ENCODE measurements around the gene EVC.

The EVC gene

DNA sequence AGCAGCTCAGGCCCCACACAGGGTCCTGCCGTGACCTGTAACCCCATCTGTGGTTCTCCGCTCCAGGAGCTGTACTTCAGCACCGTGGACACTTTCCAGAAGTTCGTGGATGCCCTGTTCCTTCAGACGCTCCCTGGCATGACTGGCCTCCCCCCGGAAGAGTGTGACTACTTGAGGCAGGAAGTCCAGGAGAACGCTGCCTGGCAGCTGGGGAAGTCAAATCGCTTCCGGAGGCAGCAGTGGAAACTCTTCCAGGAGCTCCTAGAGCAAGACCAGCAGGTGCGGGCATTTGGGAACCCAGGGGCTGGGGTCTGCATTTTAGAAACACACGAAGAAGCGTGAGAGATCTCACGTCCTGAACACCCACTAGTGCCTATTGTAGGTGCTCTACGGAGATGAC is 72.5 kb downstream of the EVC start:
- in situ Hi-C loops (cut with MboI; ENCODE audit: low sequenced_read_pairs) = loop anchor here (25.0 kb wide), 1 partner anchor 796 kb away; no protein-coding TSS in a partner anchor

DNA sequence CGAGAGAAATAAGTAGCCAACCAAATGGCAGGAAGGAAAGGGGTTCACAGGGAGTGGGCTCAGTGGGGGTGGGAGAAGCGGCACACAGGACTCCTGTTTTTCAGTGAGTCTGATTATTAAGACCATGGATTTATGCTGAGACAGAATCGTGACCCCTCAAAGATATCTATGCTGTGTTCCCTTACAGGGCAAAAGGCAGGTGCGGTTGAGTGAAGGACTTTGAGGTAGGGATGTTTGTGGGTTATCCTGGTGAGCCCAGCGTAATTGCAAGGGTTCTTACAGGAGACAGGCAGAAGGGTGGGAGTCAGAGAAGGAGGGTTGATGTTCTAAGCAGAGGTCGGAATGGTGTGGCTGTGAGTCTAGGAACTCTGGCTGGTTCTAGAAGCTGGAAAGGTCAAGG is 73.0 kb downstream of the EVC start:
- in situ Hi-C loops (cut with MboI; ENCODE audit: low sequenced_read_pairs) = loop anchor here (25.0 kb wide), 1 partner anchor 797 kb away; no protein-coding TSS in a partner anchor

DNA sequence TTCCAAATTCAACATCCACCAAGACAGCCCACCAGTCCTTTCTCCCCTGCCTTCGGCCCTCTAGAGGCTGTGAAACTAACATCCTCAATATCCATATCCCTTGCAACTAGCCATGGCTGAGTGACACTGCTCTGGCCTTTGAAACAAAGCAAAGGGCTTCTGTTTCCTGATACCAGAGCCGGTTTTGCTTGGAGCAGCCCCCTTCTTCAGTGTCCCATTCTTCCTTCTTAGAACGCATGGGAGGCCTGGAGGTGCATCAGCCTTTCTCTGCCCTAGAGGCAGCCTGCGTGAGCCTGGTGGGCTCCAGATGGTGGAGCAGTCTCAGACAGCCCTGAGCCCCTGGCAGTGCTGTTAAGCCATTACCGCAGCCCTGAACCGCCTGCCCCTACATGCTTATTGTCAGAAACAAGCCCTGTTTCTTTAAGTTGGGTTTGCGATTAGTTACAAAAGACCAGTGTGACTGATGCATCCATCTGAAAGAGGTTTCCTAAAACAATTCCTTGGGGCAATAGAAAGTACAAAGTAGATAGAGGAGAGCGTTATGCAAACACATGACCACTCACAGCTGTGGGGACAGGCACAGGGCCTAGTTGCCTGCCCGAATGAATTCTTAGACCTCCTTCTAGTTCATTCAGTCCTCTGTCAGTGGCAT is 74.1 kb downstream of the EVC start:
- in situ Hi-C loops (cut with MboI; ENCODE audit: low sequenced_read_pairs) = loop anchor here (25.0 kb wide), 1 partner anchor 798 kb away; no protein-coding TSS in a partner anchor

DNA sequence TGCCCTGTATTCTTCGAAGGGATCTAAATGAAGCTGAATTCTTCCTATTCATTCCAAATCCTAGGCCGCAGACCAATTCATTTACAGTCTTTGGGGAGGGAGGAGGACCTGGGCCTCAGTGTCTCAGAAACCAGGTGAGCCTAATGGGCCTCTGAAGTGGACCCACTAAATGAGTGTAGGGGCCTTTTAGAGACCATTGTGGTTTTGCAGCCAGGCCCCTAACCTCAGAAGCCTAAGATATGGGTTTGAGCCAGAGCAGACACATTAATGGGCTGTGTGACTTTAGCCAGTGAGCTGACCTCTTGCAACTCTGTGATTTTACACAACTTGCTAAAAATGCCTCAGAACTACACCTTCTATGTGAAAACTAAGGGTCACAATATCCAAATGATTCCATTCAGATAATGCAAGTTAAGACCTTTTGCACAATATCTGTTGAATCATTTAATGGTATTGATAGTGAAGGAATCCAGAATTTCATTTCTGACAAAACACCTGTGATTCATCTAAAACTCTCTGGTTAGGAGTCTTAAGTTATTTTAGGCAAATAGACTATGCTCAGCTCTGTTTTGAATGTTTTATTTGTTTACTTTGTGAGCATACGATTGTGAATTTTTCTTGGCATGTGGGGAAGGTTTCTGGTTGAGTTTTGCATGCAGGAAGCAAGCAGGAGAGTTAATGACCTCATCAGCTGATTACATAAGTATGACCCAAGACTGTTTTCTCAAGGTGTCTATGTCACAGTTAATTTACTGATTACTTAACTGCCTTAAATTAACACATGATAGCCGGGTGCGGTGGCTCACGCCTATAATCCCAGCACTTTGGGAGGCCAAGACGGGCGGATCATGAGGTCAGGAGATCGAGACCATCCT is 75.0 kb downstream of the EVC start:
- in situ Hi-C loops (cut with MboI; ENCODE audit: low sequenced_read_pairs) = loop anchor here (25.0 kb wide), 1 partner anchor 799 kb away; no protein-coding TSS in a partner anchor

DNA sequence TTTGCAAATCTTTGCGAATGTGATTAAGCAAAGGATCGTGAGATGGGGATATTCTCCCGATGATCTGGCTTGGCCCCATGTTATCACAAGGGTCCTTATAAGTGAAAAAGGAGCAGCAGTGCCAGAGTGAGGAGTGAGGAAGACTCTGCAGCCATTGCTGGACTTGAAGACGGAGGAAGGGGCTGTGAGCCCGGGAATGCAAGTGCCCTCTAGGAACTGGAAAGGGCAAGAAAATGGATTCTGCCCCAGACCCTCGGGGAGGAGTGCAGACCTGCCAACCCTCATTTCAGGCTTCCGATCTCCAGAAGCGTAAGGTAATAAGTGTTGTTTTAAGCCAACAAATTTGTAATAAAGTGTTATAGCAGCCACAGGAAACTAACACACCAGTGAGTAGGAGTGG is 76.3 kb downstream of the EVC start:
- in situ Hi-C loops (cut with MboI; ENCODE audit: low sequenced_read_pairs) = loop anchor here (25.0 kb wide), 1 partner anchor 800 kb away; no protein-coding TSS in a partner anchor

DNA sequence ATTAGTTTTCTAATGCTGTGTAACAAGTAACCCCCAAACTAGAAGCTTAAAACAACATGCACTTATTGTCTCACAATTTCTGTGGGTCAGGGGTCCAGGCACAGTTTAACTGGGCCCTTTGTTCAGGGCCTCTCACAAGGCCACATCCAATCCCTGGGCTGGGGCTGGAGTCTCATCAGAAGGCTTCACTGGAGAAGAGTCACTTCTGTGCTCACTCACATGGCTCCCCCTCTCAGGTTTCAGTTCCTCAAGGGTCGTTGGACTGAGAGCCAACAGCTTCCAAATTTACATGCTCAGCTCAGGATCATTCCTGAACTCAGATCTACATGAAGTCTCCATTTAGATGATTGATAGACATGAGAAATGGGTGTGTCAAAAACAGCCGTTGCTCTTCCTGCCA is 77.1 kb downstream of the EVC start:
- in situ Hi-C loops (cut with MboI; ENCODE audit: low sequenced_read_pairs) = loop anchor here (25.0 kb wide), 1 partner anchor 801 kb away; no protein-coding TSS in a partner anchor

DNA sequence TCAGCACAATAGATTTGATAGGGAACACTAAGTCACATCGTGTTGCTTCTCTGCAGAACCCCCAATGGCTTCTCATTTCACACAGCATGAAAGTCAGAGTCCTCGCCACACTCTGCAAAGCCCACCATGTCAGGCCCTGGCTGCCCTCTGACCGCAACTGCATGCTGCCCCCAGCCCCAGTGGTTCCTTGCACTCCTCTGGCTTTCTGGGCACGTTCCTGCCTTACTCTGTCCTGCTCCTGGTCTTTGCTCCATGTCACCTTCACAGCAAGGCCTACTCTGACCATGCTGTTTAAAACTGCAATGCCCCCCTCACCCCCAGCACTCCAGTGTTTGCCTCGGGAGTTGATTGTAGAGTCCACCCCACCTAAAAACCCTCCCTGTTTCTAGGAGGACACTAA is 78.1 kb downstream of the EVC start:
- in situ Hi-C loops (cut with MboI; ENCODE audit: low sequenced_read_pairs) = loop anchor here (25.0 kb wide), 1 partner anchor 802 kb away; no protein-coding TSS in a partner anchor

DNA sequence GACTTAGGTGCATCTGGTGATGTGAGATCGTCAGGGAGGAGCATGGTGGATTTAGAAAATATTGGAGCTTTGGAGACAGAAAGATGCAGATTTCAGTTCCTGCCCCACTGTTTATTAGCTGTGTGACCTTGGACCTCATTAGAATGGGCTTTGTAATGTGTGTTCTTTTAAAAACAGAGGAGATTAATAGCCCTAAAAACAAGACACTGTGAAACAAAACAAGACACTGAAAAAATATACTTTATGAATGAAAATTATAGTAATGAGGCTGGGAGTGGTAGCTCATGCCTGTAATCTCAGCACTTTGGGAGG is 79.5 kb downstream of the EVC start:
- in situ Hi-C loops (cut with MboI; ENCODE audit: low sequenced_read_pairs) = loop anchor here (25.0 kb wide), 1 partner anchor 803 kb away; no protein-coding TSS in a partner anchor

DNA sequence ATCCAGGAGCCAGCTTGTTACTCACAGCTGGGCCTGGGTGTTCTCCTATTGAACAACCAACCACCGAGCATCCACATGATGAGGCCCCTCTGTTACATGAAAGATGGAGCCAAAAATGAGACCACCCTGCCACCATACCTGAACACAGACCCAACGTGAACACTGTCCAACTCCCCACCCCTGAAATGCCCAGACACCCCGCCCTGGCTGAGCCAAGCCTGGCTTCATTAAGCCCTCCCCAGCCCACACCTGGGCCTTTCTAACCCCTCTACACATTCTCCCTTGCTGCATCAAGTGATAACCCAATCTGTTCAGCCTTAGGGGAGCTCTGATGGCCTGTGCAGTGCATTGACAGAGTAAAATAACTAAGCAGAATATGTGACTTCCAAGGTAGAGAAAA is 80.7 kb downstream of the EVC start:
- in situ Hi-C loops (cut with MboI; ENCODE audit: low sequenced_read_pairs) = loop anchor here (25.0 kb wide), 1 partner anchor 804 kb away; no protein-coding TSS in a partner anchor

DNA sequence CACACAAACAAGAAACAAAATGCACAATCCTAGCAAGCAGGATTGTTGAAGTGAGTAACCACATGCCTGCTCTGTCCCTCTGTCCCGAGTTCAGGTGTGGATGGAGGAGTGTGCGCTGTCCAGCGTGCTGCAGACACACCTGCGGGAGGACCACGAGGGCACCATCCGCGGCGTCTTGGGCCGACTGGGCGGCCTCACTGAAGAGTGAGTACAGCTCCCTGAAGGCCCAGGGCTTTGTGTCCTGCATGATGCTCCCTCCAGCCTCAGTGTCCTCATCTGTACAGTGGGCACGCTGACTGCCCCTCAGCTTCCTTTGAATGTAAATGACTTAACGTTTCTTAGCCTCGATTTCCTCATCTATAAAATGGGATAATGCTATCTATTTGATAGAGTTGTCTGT is 82.5 kb downstream of the EVC start:
- in situ Hi-C loops (cut with MboI; ENCODE audit: low sequenced_read_pairs) = loop anchor here (25.0 kb wide), 1 partner anchor 806 kb away; no protein-coding TSS in a partner anchor

DNA sequence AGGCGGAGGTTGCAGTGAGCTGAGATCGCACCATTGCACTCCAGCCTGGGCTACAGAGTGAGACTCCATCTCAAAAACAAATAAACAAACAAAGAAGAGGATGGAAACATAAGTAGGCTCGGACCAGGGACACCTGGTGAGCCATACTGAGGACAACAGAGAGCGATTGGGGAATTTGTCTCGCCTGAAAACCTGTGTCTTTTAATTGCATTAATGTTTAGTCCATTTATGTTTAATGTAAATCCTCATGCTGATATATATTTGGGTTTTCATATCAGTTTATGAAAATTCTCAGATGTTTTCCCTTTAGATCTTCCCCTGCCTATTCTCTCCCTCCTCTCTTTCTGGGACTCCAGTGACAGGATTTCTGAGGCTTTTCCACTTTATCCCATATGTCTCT is 84.6 kb downstream of the EVC start:
- in situ Hi-C loops (cut with MboI; ENCODE audit: low sequenced_read_pairs) = loop anchor here (25.0 kb wide), 1 partner anchor 808 kb away; no protein-coding TSS in a partner anchor

DNA sequence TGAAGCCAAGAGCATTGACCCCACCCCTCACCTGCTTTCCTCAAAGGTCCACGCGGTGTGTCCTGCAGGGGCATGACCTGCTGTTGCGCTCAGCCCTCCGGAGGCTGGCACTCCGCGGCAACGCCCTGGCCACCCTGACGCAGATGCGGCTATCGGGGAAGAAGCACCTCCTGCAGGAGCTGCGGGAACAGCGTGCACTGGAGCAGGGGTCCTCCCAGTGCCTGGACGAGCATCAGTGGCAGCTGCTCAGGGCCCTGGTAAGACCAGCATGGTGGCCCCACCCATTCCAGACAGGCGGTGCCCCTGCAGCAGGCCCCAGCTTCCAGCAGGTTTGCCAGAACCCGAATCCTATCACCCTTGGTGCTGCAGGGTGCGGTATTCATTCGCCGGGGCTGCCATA is 86.0 kb downstream of the EVC start:
- in situ Hi-C loops (cut with MboI; ENCODE audit: low sequenced_read_pairs) = loop anchor here (25.0 kb wide), 1 partner anchor 810 kb away; no protein-coding TSS in a partner anchor

DNA sequence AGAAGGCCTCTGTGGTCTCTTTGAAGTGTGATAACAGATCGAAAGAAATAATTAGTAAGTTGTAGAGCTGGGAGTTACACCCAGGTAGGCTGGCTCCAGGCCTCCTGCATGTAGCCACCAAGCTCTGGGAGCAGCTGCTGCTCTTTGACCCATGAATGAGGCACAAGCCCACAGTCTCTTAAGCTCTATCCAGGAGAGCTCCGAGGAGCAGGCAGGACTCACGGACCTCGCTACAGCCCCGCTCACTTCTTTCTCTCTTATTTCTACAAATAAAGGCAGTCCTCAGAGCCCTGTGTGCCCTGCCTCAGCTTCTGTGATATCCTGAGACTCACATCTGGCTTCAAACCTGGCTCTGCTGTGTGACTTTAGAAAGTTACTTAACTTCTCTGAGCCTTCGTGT is 86.9 kb downstream of the EVC start:
- in situ Hi-C loops (cut with MboI; ENCODE audit: low sequenced_read_pairs) = loop anchor here (25.0 kb wide), 1 partner anchor 811 kb away; no protein-coding TSS in a partner anchor

DNA sequence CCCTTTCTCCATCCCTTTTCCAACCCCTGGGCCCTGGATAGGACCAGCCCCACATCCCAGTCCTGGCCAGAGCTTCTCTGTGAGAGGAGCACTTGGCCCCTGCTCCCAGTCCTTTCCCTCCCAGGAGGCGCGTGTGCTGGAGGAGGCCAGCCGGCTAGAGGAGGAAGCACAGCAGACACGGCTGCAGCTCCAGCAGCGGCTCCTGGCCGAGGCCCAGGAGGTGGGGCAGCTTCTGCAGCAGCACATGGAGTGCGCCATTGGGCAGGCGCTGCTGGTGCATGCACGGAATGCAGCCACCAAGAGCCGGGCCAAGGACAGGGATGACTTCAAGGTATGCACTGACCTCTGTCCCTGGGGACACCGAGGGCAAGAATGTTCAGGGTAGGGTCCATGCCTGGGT is 87.5 kb downstream of the EVC start:
- in situ Hi-C loops (cut with MboI; ENCODE audit: low sequenced_read_pairs) = loop anchor here (25.0 kb wide), 1 partner anchor 811 kb away; no protein-coding TSS in a partner anchor

DNA sequence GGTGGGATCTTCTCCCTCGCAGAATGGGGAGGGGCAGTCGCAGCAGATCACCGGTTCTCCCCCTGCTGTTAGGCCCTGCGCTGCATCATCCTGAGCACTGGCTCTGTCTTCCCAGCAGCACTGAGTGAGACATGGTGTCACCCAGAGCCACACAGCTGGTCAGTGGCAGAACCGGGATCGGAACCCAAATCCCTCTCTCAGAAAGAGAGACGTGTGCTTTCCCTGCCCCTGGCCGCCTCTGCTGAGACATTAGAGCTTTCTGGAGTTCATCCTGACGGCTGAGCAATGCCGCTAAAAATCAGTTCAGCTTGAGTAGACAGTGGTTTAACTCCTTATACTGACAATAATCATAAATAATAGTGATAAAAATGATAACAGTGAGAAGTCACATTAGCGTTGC is 87.9 kb downstream of the EVC start:
- in situ Hi-C loops (cut with MboI; ENCODE audit: low sequenced_read_pairs) = loop anchor here (25.0 kb wide), 1 partner anchor 812 kb away; no protein-coding TSS in a partner anchor

DNA sequence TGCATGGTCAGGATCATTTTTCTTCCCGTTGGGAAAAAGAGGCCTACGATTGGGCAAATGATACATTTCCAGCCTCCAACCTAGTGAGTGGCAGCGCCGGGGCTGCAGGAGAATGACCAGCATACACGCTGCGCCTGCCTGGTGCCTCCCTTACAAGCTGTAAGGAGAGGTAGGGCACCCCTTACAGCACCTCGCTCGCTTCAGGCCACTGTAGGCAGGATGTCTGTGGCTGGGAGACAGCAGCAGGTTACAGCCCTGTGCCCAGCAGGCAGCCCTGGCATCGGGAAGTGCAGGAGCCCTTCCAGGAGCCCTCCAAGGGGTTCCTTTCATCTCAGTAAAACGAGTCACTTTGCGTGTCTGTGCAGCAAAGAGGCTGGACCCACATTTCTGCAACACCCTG is 88.4 kb downstream of the EVC start:
- in situ Hi-C loops (cut with MboI; ENCODE audit: low sequenced_read_pairs) = loop anchor here (25.0 kb wide), 1 partner anchor 812 kb away; no protein-coding TSS in a partner anchor

DNA sequence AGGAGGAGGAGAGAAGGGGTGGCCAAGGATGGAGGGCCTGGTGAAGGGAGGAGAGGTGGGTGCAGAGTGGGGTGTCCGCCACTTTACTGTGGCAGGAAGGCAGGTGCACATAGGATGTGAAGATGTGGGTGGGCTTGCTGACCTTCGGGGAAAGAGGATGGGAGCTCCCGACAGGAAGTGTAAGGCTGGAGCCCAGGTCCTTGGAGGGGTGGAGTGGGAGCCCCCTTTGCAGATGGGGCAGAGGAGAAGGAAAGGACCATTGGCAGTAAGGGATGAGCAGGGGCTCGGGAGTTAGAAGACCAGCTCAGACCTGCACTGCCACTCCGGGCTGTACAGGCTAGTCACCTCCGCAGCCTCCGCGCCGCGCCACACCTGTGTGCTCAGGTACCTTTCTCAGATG is 89.5 kb downstream of the EVC start:
- in situ Hi-C loops (cut with MboI; ENCODE audit: low sequenced_read_pairs) = no loop called here

DNA sequence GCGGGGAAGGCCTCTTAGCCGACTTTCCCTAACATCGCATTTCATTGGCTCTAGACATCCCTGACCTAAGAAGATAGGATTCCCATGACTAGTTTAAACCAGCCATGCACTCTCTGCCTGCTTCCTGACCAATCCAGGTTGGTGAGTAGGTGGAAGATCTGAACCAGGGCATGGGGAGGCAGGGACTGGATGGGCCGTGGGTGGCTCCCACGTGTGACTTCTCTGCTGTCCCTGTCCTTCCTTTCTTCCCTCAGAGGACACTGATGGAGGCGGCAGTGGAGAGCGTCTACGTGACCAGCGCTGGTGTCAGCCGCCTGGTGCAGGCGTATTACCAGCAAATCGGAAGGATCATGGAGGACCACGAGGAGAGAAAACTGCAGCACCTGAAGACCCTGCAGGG is 90.7 kb downstream of the EVC start:
- in situ Hi-C loops (cut with MboI; ENCODE audit: low sequenced_read_pairs) = no loop called here

DNA sequence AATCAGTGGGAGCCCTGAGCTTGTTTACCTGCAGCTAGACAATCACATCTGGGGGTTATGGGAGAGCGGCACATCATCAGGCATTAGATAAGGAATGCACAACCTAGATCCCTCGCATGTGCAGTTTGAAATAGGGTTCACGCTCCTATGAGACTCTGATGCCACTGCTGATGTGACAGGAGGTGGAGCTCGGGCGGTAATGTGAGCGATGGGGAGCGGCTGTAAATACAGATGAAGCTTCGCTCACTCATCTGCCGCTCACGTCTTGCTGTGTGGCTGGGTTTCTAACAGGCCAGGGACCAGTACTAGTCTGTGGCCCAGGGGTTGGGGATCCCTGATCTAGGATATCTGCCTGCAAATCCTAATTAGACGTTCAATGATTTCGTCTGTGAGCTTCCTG is 91.6 kb downstream of the EVC start:
- in situ Hi-C loops (cut with MboI; ENCODE audit: low sequenced_read_pairs) = no loop called here

DNA sequence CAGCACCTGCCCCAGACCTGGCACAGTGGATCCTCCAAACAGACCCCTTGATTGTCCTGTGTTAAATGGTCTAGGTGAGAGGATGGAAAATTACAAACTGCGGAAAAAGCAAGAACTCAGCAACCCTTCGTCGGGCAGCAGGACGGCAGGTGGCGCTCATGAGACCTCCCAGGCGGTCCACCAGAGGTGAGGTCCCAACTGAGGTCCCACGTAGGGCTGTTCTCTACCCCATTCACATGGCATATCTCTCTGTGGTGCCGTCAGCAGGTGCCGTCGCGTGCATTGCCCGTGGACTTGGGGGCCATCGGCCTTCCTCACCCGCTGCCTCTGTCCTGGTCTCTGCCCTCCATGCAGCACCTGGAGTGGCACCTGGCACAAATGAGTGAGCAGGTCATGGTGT is 93.7 kb downstream of the EVC start:
- in situ Hi-C loops (cut with MboI; ENCODE audit: low sequenced_read_pairs) = no loop called here

DNA sequence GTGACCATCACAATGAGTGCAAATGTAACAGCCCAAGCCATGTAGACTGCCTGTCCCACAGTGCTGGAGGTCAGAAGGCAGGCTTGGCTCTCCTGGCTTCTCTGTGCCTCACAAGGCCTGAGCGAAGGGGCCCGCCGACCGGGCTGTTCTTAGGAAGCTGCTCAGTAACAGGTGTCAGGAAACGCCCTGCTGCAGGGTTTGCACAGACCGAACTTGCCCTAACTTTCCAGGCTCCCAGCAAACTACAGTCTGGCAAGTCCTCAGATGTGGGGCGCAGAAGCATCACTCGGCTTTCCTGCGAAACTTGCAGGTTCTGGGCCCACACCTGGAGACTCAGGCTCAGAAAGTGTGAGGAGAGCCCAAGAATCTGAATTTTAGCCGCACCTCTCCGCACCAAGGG is 94.3 kb downstream of the EVC start:
- in situ Hi-C loops (cut with MboI; ENCODE audit: low sequenced_read_pairs) = no loop called here
